Fibroblast of gingiva (primary cell): Measurements from ENCODE around the gene MED15.
A peak's percentile ranks its signal among the peaks of the same experiment; 100 is the strongest.
"Not testable (repeated sequence)": the region's sequence is repeated elsewhere in the genome, so short reads cannot be mapped to it uniquely, and the experiment has no call there.

ENCODE experiments used
- DNase-seq: peaks from one replicate; pipeline ENCODE4 v3.0.0-alpha.2; 2011; ENCODE audit warnings: low read depth

The MED15 gene

GRCh38 chr22:20483143-20483506 lies 24.3 kb upstream of the MED15 start:
- DNase-seq: not testable (repeated sequence)

GRCh38 chr22:20483771-20484170 lies 23.6 kb upstream of the MED15 start:
- no peak for DNase-seq

- DNase-seq: no peak
Observed at GRCh38 chr22:20484948-20485683, 22.3 kb upstream of the MED15 start.

GRCh38 chr22:20486229-20486628 lies 21.2 kb upstream of the MED15 start:
- DNase-seq: no peak

- DNase-seq: no peak
Observed at GRCh38 chr22:20487715-20488114, 19.7 kb upstream of the MED15 start.

GRCh38 chr22:20488946-20489345 lies 18.5 kb upstream of the MED15 start:
- DNase-seq: no peak

GRCh38 chr22:20490183-20490940 lies 17.0 kb upstream of the MED15 start:
- DNase-seq: no peak

- no peak for DNase-seq
Observed at GRCh38 chr22:20490941-20491307, 16.5 kb upstream of the MED15 start.

- no peak for DNase-seq
Observed at GRCh38 chr22:20491346-20491745, 16.1 kb upstream of the MED15 start.

GRCh38 chr22:20494978-20495860 lies 12.2 kb upstream of the MED15 start, which contains the start of gene KLHL22:
KLHL22 (minus strand) TSS chr22:20495795; CDS start chr22:20489211, 6,584 bp downstream.
- DNase-seq: peak; percentile 18

GRCh38 chr22:20495861-20496681 lies 11.3 kb upstream of the MED15 start:
- peak; percentile 90 for DNase-seq

- DNase-seq: no peak
Observed at GRCh38 chr22:20497426-20497825, 10.0 kb upstream of the MED15 start.

GRCh38 chr22:20498913-20499312 lies 8.5 kb upstream of the MED15 start:
- DNase-seq: no peak

- DNase-seq: no peak
Observed at GRCh38 chr22:20499769-20500168, 7.6 kb upstream of the MED15 start.

GRCh38 chr22:20503816-20504215 lies 3.6 kb upstream of the MED15 start:
- DNase-seq: no peak

- not testable (repeated sequence) for DNase-seq
Observed at GRCh38 chr22:20504293-20504922, 3.0 kb upstream of the MED15 start.

- DNase-seq: no peak
Observed at GRCh38 chr22:20506543-20507252, 712 bp upstream of the MED15 start.

GRCh38 chr22:20508067-20508755 lies 801 bp downstream of the MED15 start:
- not testable (repeated sequence) for DNase-seq

GRCh38 chr22:20508815-20509271 lies 1.4 kb downstream of the MED15 start:
- no peak for DNase-seq
